Measurements from ENCODE around the gene OAS2. TPM values are rescaled to one million over a fixed set of nuclear protein-coding genes. Genes with fewer than 3 reads are reported as not detected.

Gene OAS2
- total RNA-seq, 2 donors from 2014 or later = 6.0 to 6.8 TPM

- H3K9me3 ChIP-seq = peaks cover 0 to 11% of the 10 kb centered on the region in 2 donors
- H3K27me3 ChIP-seq = no peaks in the 10 kb centered on the region
- H3K4me3 ChIP-seq = peak overlapping the region; percentile 39 to 57
- no peaks in the 10 kb centered on the region for H3K36me3 ChIP-seq
- H3K4me1 ChIP-seq = peaks cover 0 to 13% of the 10 kb centered on the region in 2 donors
- DNase-seq (ENCODE audit: low spot score) = peak; percentile 65
- TF ChIP-seq, protein P1, sequence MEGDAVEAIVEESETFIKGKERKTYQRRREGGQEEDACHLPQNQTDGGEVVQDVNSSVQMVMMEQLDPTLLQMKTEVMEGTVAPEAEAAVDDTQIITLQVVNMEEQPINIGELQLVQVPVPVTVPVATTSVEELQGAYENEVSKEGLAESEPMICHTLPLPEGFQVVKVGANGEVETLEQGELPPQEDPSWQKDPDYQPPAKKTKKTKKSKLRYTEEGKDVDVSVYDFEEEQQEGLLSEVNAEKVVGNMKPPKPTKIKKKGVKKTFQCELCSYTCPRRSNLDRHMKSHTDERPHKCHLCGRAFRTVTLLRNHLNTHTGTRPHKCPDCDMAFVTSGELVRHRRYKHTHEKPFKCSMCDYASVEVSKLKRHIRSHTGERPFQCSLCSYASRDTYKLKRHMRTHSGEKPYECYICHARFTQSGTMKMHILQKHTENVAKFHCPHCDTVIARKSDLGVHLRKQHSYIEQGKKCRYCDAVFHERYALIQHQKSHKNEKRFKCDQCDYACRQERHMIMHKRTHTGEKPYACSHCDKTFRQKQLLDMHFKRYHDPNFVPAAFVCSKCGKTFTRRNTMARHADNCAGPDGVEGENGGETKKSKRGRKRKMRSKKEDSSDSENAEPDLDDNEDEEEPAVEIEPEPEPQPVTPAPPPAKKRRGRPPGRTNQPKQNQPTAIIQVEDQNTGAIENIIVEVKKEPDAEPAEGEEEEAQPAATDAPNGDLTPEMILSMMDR (IDR thresholded peaks at IDR 0.05) = no peak
- H3K27ac ChIP-seq = peak overlapping the region; percentile 81 to 82
These were observed 842 bp downstream of the OAS2 start for GRCh38 chr12:112979041-112979680.

- Histone ChIP-seq H3K4me1 (peaks cover 0 to 13% of the 10 kb centered on the region in 2 donors), H3K36me3 (no peaks in the 10 kb centered on the region), H3K27ac (no peak overlapping the region), H3K9me3 (peaks cover 0 to 19% of the 10 kb centered on the region in 2 donors), H3K27me3 (no peaks in the 10 kb centered on the region), H3K4me3 (peak overlapping the region in 1 of 2 donors; percentile 11)
- TF ChIP-seq, protein P1 (IDR thresholded peaks at IDR 0.05) = no peak
- DNase-seq (ENCODE audit: low spot score) = no peak
These were observed 2.3 kb downstream of the OAS2 start for GRCh38 chr12:112980491-112981158.

- peaks cover 10% of the 10 kb centered on the region for H3K36me3 ChIP-seq
- TF ChIP-seq, protein P1 (IDR thresholded peaks at IDR 0.05) = no peak
- H3K4me1 ChIP-seq = no peaks in the 10 kb centered on the region
These were observed 7.4 kb downstream of the OAS2 start for GRCh38 chr12:112985642-112986290.

DNA sequence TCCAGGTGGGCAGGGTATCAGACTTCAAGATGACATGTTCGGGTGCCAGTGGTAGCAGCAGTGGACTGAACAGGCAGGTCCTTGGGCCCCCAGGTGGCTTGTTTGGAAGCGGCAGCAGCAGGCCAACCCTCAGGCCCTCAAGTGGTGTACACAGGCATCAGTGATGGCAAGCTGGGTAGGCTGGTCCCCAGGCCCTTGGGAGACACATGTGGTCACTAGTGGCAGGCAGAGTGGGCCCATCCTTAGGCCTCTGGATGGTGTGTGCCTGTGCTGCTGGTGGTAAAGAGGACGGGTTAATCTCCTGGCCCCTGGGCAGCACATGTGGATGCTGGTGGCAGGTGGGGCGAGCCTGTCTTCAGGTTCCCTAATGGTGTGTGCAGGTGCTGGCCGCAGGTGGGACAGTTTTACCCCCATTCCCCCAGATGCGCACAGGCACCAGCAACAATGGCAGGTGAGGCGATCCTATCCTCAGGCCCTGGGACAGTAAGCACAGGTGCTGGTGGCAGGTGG lies 8.0 kb downstream of the OAS2 start:
- Histone ChIP-seq H3K27ac (no peak overlapping the region), H3K4me3 (no peak overlapping the region), H3K27me3 (no peaks in the 10 kb centered on the region), H3K4me1 (no peaks in the 10 kb centered on the region), H3K9me3 (peaks cover 0 to 19% of the 10 kb centered on the region in 2 donors), H3K36me3 (peaks cover 10% of the 10 kb centered on the region)
- DNase-seq (ENCODE audit: low spot score) = no peak
- TF ChIP-seq, protein P1 (IDR thresholded peaks at IDR 0.05) = no peak

More at GRCh38 chr12:112985642-112986290, 7.4 kb downstream of the OAS2 start:
- Histone ChIP-seq H3K9me3 (peaks cover 0 to 19% of the 10 kb centered on the region in 2 donors), H3K27me3 (no peaks in the 10 kb centered on the region), H3K4me3 (no peak overlapping the region), H3K27ac (no peak overlapping the region)
- DNase-seq (ENCODE audit: low spot score) = no peak

DNA sequence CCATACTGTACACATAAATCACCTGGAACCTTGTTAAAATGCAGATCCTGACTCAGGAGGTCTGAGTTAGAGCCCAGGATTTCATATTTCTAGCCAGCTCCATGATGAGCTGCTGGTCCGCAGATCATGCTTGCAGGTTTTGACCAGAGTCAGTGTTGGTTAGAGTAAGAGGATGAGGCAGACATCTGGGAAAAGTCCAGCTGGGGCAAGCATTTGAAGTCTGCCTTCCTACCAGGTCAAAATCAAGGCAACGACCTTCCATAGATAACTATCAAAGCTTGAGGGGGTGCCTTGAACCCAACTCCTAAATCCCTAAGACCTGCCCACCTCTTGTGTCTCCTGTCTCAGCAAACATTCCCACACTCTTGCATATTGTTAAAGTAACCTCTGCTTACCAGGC lies 9.2 kb downstream of the OAS2 start:
- Histone ChIP-seq H3K27ac (no peak overlapping the region), H3K9me3 (peaks cover 0 to 10% of the 10 kb centered on the region in 2 donors), H3K4me1 (no peaks in the 10 kb centered on the region), H3K27me3 (no peaks in the 10 kb centered on the region), H3K36me3 (peaks cover 10% of the 10 kb centered on the region), H3K4me3 (no peak overlapping the region)
- DNase-seq (ENCODE audit: low spot score) = no peak
- TF ChIP-seq, protein P1 (IDR thresholded peaks at IDR 0.05) = no peak
